Neural progenitor cell (in vitro differentiated cells): ENCODE data around the gene COX7A2L. TPM values are rescaled to one million over a fixed set of nuclear protein-coding genes. Genes with fewer than 3 reads are reported as not detected.

Source experiments
- DNase-seq: peaks from one replicate; pipeline ENCODE4 v3.0.0-alpha.2; 2016; ENCODE audit warnings: low spot score
- H2AFZ ChIP-seq: fragments of 200-600 bp; sonication (generic); replicated peaks from 2 replicates; pipeline ENCODE4 v1.6.1; 2016; ENCODE audit warnings: antibody characterized with exemption
- H3F3A ChIP-seq: fragments of 200-600 bp; sonication (generic); 2 replicates; pipeline ENCODE4 v1.6.1; 2016; ENCODE audit warnings: antibody characterized with exemption, low read depth
- H3K27ac ChIP-seq: fragments of 200-600 bp; sonication (generic); 2 replicates; pipeline ENCODE4 v1.5.1; 2016; ENCODE audit warnings: mild to moderate bottlenecking
- H3K27me3 ChIP-seq: fragments of 200-600 bp; sonication (generic); 2 replicates; pipeline ENCODE4 v1.6.1; 2016; ENCODE audit warnings: mild to moderate bottlenecking, moderate library complexity
- H3K36me3 ChIP-seq: fragments of 200-600 bp; sonication (generic); 2 replicates; pipeline ENCODE4 v1.5.1; 2016
- H3K4me1 ChIP-seq: fragments of 200-600 bp; sonication (generic); 2 replicates; pipeline ENCODE4 v1.6.1; 2016; ENCODE audit warnings: mixed run types
- H3K4me2 ChIP-seq: fragments of 200-600 bp; sonication (generic); 2 replicates; pipeline ENCODE4 v1.6.1; 2016
- H3K4me3 ChIP-seq: fragments of 200-600 bp; sonication (generic); 2 replicates; pipeline ENCODE4 v1.5.1; 2016
- H3K79me2 ChIP-seq: fragments of 200-600 bp; sonication (generic); 2 replicates; pipeline ENCODE4 v1.6.1; 2016; ENCODE audit warnings: low read depth
- H3K9ac ChIP-seq: fragments of 200-600 bp; sonication (generic); 2 replicates; pipeline ENCODE4 v1.6.1; 2016
- H3K9me3 ChIP-seq: fragments of 200-600 bp; sonication (generic); 2 replicates; pipeline ENCODE4 v1.5.1; 2016; ENCODE audit warnings: low read depth
- H4K20me1 ChIP-seq: fragments of 200-600 bp; sonication (generic); 2 replicates; pipeline ENCODE4 v1.6.1; 2016; ENCODE audit warnings: low read depth
- H3K27ac Mint-ChIP-seq: 3 replicates; pipeline ENCODE4 v1.8.0; 2021; ENCODE audit warnings: mixed read lengths
- H3K27me3 Mint-ChIP-seq: 2 replicates; pipeline ENCODE4 v1.8.0; 2022; ENCODE audit warnings: low read depth, mild to moderate bottlenecking, inconsistent platforms, moderate library complexity, mixed read lengths; ENCODE audit not compliant: insufficient read depth
- H3K36me3 Mint-ChIP-seq: 3 replicates; pipeline ENCODE4 v1.8.0; 2021; ENCODE audit warnings: mixed read lengths
- H3K4me1 Mint-ChIP-seq: 3 replicates; pipeline ENCODE4 v1.8.0; 2021; ENCODE audit warnings: mixed read lengths
- H3K4me3 Mint-ChIP-seq: 3 replicates; pipeline ENCODE4 v1.8.0; 2021; ENCODE audit warnings: mild to moderate bottlenecking, moderate library complexity, mixed read lengths
- H3K9me3 Mint-ChIP-seq: 3 replicates; pipeline ENCODE4 v1.8.0; 2020; ENCODE audit warnings: mixed read lengths
- EZH2 ChIP-seq: fragments of 200-600 bp; sonication (generic); IDR thresholded peaks from 2 replicates; pipeline ENCODE4 v1.6.1; 2017; ENCODE audit warnings: antibody characterized with exemption, mild to moderate bottlenecking, moderate library complexity
- EZH2phosphoT487 ChIP-seq: fragments of 200-600 bp; sonication (generic); IDR thresholded peaks from 2 replicates; pipeline ENCODE4 v1.6.1; 2017; ENCODE audit warnings: antibody characterized with exemption
- total RNA-seq: library from RNA; depleted of rRNA; stranded (reverse); fragments of >200 nt; gene quantifications from 2 replicates; pipeline ENCODE4 v1.2.3, GENCODE V29; 2015; ENCODE audit warnings: low replicate concordance
- TF ChIP-seq, protein P1 (sequence below): fragments of 200-600 bp; sonication (generic); IDR thresholded peaks from 2 replicates; pipeline ENCODE4 v1.5.1; 2017; ENCODE audit warnings: antibody characterized with exemption, mild to moderate bottlenecking

COX7A2L gene
- total RNA-seq, 1 donor from 2014 or later = 292 TPM

- Histone ChIP-seq H3F3A (peaks cover 7% of the 10 kb centered on the region), H3K9ac (peak overlapping the region; percentile 89), H3K4me1 (peaks cover 18% of the 10 kb centered on the region), H4K20me1 (peaks cover 37% of the 10 kb centered on the region), H3K36me3 (no peaks in the 10 kb centered on the region), H3K4me2 (peak overlapping the region; percentile 93), H3K79me2 (peaks cover 66% of the 10 kb centered on the region), H2AFZ (no peak overlapping the region), H3K27ac (no peak overlapping the region), H3K4me3 (peak overlapping the region; percentile 81), H3K27me3 (peaks cover 5% of the 10 kb centered on the region), H3K9me3 (no peaks in the 10 kb centered on the region)
- H3K36me3 Mint-ChIP-seq = no peaks in the 10 kb centered on the region
- TF ChIP-seq EZH2 (no peak), EZH2phosphoT487 (no peak)
- TF ChIP-seq, protein P1, sequence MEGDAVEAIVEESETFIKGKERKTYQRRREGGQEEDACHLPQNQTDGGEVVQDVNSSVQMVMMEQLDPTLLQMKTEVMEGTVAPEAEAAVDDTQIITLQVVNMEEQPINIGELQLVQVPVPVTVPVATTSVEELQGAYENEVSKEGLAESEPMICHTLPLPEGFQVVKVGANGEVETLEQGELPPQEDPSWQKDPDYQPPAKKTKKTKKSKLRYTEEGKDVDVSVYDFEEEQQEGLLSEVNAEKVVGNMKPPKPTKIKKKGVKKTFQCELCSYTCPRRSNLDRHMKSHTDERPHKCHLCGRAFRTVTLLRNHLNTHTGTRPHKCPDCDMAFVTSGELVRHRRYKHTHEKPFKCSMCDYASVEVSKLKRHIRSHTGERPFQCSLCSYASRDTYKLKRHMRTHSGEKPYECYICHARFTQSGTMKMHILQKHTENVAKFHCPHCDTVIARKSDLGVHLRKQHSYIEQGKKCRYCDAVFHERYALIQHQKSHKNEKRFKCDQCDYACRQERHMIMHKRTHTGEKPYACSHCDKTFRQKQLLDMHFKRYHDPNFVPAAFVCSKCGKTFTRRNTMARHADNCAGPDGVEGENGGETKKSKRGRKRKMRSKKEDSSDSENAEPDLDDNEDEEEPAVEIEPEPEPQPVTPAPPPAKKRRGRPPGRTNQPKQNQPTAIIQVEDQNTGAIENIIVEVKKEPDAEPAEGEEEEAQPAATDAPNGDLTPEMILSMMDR = no peak
- peaks cover 3% of the 10 kb centered on the region for H3K27me3 Mint-ChIP-seq
- H3K4me1 Mint-ChIP-seq = peaks cover 27% of the 10 kb centered on the region
- no peaks in the 10 kb centered on the region for H3K9me3 Mint-ChIP-seq
- DNase-seq = no peak
- no peak overlapping the region for H3K27ac Mint-ChIP-seq
- peak overlapping the region; percentile 92 for H3K4me3 Mint-ChIP-seq
These were observed 1.6 kb downstream of the COX7A2L start for GRCh38 chr2:42359304-42359964.

DNA sequence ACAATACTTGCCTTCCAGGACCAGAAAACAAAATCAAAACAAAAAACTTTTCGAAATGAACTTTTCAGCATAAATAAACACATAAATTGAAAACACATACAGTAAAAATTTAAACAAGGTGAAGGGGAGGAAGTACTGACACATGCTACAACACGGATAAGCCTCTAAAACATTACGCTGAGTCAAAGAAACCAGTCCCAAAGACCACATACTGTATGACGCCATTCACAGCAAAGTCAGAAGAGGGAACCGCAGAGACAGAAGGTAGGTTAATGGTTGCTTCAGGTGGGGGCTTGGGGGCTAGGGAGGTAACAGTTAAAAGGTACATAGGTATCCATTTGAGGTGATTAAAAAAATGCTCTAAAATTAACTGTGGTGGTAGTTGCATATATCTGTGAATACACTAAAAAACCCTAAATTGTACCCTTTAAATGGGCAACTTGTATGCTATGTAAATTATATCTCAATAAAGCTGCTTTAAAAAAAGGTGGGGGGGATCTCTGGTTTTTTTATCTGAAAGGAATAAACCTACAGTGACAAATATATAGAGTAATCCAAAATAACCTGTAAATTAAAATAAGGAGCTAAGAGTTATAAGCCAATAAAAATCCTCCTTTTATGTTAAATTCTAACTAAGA lies 7.1 kb downstream of the COX7A2L start:
- Histone ChIP-seq H4K20me1 (peaks cover 36% of the 10 kb centered on the region), H3F3A (no peaks in the 10 kb centered on the region), H3K27me3 (no peaks in the 10 kb centered on the region), H3K27ac (no peak overlapping the region), H3K4me2 (no peak overlapping the region), H3K4me1 (peaks cover under 1% of the 10 kb centered on the region), H3K36me3 (no peaks in the 10 kb centered on the region), H3K9ac (no peak overlapping the region), H3K79me2 (peaks cover 68% of the 10 kb centered on the region), H3K9me3 (no peaks in the 10 kb centered on the region), H2AFZ (no peak overlapping the region), H3K4me3 (no peak overlapping the region)
- H3K4me3 Mint-ChIP-seq = no peak overlapping the region
- peaks cover 14% of the 10 kb centered on the region for H3K36me3 Mint-ChIP-seq
- TF ChIP-seq EZH2phosphoT487 = no peak
- TF ChIP-seq EZH2 = no peak
- TF ChIP-seq, protein P1 = no peak
- no peak for DNase-seq
- no peaks in the 10 kb centered on the region for H3K9me3 Mint-ChIP-seq
- peaks cover 8% of the 10 kb centered on the region for H3K4me1 Mint-ChIP-seq
- H3K27me3 Mint-ChIP-seq = no peaks in the 10 kb centered on the region
- H3K27ac Mint-ChIP-seq = no peak overlapping the region

DNA sequence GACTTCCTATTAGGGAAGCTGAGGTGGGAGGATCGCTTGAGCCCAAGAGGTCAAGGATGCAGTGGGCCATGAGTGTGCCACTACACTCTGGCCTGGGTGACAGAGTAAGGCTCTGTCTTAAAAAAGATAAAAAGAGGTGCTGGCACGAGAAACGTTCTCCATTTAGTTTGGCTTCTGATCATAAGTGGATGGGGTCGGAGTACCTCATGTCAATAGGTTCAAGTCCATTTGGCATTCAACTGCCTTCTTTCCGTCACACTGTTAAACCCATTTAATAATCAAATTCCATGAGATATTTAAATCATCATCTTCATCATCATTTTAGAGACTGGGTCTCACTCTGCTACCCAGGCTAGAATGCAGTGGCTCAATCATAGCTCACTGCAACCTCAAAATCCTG lies 9.2 kb downstream of the COX7A2L start:
- Histone ChIP-seq H4K20me1 (peaks cover 24% of the 10 kb centered on the region), H3K4me2 (no peak overlapping the region), H3K27me3 (no peaks in the 10 kb centered on the region), H3K4me1 (no peaks in the 10 kb centered on the region), H3K9me3 (no peaks in the 10 kb centered on the region), H3K27ac (no peak overlapping the region), H3K36me3 (no peaks in the 10 kb centered on the region), H3K79me2 (peaks cover 64% of the 10 kb centered on the region), H3K4me3 (no peak overlapping the region), H3K9ac (no peak overlapping the region), H3F3A (no peaks in the 10 kb centered on the region), H2AFZ (no peak overlapping the region)
- TF ChIP-seq EZH2phosphoT487 (no peak), EZH2 (no peak)
- TF ChIP-seq, protein P1 = no peak
- Mint-ChIP-seq H3K27ac (no peak overlapping the region), H3K4me3 (no peak overlapping the region), H3K27me3 (no peaks in the 10 kb centered on the region), H3K9me3 (no peaks in the 10 kb centered on the region), H3K4me1 (peaks cover 3% of the 10 kb centered on the region), H3K36me3 (peaks cover 29% of the 10 kb centered on the region)
- no peak for DNase-seq
